Left cardiac atrium (tissue), 4 donors: Measurements from ENCODE around the gene COL9A3. TPM values are rescaled to one million over a fixed set of nuclear protein-coding genes. Genes with fewer than 3 reads are reported as not detected.

Source experiments
- ATAC-seq, 2 donors: fragments of 200-7000 bp; cut with Tn5 transposase; one replicate each; pipeline ENCODE4 v1.9.1; 2020; ENCODE audit warnings: mild to moderate bottlenecking in 2 of 2, moderate library complexity in 2 of 2
- DNase-seq: peaks from one replicate; pipeline ENCODE4 v3.0.0-alpha.2; 2020
- intact Hi-C, 2 donors: fragments of 100-400 bp; cut with DNase I; formaldehyde crosslinking; loops; one replicate each; pipeline versions ENCODE4 v1.14.1 to v1.15.1; 2022 to 2023
- total RNA-seq, 2 donors: library from RNA; stranded (reverse); fragmentation: NEBNext Ultra II Directional; extraction: Animal tissue kit (Norgen Biotek cat#: 25700); gene quantifications; one replicate each; pipeline ENCODE4 v1.2.1, GENCODE V29; 2021
- donor health status: DM: no; HTN: yes; CAD: no.
- donor health status: DM: no; HTN: yes; CAD: no; lungs with severe emphysema.
- donor health status: DM: yes; HTN: yes; CAD: no.
- donor health status: Dilated cardiomyopathy.

Gene COL9A3
- total RNA-seq, 2 donors from 2014 or later, result 4.0 to 4.7 TPM

DNA sequence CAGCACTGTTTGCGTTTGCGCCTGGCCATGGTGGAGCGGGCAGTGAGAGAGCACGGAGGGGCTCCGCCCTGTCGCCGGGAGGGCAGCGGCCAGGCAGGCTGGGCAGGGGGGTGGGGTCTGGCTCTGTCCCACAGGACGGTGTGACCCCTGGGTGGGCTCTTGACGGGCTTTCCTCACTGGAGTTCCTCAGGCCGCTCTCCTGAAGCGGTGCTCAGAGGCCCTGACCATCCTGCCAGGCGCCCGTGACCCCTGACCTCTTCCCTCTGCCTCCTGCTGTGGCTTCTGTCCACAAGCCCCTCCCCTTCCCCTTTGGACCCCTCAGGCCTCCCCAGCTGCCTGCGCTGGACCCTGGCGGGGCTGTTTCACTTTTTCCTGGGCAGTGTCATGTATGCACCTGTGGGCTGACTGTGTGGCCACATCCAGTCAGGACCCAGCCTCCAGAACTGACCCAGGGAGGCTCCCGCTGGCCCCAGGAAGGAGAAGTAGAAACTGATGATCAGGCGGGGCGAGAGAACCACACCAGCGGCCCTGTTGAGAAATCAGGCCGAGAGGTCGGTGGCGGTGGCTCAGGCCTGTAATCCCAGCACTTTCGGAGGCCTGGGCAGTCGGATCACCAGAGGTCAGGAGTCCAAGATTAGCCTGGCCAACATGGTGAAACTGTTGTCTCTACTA lies 11.0 kb upstream of the COL9A3 start:
- DNase-seq (no peak), ATAC-seq (peak in 1 of 2 donors; percentile 14)
- intact Hi-C loops, result loop anchor here (5.0 kb wide), 1 partner anchor 139 kb away; no protein-coding TSS in a partner anchor

DNA sequence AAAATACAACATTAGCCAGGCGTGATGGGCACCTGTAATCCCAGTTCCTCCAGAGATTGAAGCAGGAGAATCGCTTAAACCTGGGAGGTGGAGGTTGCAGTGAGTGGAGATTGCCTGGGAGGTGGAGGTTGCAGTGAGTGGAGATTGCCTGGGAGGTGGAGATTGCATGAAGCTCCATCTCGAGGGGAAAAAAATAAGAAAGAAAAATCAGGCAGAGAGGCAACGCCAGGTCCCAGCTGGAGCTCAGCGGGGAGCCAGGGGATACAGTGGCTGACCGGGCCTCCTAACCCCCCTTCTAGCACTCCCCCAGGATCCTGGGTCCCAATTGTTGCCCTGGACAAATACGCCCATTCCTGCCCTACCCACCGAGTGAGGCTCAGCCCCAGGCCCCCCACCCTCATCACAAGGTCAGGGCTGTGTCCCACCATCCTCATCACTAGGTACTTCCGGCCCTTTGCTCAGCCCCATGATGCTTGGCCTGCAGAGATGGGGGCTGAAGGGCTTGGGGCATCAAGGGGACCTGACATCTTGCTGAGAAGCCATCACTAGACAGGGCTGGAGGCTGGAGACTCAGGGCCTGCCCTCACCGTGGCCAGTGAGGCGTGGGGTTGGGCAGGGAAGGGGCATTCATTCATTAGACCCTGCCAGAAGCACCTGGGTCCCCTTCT lies 10.3 kb upstream of the COL9A3 start:
- DNase-seq (no peak), ATAC-seq (no peak)
- intact Hi-C loops, result loop anchor here (5.0 kb wide), 1 partner anchor 139 kb away; no protein-coding TSS in a partner anchor

DNA sequence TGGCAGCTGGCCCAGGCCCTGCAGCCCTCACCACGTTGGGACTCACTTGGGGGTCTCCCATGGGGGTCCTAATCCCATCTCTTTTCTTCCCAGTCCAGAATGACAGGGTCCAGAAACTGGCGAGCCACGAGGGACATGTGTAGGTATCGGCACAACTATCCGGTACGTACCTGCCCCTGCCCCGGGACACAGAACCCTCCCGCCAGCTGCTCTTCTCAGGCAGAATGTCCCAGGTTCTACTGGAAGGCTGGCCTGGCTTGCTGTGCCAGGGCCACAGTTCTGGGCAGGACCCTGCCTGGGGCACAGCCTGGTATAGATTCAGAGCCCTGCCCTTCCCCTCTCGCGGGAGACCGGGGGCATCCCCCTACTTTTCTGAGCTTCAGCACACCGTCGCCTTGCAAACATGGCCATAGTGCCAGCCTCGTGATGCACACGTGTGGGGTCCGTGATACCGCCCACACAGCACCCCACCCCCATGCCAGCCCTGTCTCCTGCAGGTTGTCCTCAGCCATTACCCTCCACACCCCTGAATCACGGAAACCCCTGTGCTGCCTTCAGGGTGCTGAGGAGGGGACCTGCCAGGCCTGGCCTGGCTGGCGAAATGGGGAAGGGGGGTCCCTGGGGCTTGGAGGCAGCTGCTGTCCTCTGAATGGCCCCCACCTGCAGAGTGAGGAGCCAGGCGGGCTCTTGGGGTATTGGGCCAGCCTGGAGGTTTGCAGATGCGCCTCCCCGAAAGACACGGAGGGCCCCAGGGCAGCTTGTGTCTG lies 9.2 kb upstream of the COL9A3 start:
- intact Hi-C loops, result loop anchor here (5.0 kb wide), 1 partner anchor 140 kb away; no protein-coding TSS in a partner anchor
- DNase-seq (no peak), ATAC-seq (no peak)

DNA sequence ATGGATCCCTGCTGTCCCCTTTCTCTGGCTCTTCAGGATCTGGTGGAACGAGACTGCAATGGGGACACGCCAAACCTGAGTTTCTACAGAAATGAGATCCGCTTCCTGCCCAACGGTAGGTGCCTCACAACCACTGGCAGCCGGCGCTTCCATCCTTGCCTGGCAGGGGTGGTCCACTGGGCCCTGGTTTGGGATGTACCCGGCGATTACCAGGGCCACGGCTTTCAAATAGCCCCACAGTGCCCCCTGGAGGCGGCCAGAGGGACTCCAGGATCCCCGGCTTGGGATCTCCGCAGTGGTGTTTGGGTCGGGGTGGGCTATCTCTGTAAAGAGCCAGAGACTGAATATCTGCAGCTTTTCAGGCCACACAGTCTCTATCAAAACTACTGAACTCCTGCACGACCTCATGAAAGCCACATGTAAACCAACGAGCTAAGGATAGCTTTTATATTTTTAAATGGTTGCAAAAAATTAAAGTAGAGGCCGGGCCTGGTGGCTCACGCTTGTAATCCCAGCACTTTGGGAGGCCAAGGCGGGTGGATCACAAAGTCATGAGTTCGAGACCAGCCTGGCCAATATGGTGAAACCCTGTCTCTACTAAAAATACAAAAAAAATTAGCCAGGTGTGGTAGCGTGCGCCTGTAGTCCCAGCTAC lies 8.5 kb upstream of the COL9A3 start:
- intact Hi-C loops, result loop anchor here (5.0 kb wide), 1 partner anchor 141 kb away; no protein-coding TSS in a partner anchor
- DNase-seq, result peak; percentile 66
- peak in 1 of 2 donors; percentile 41 for ATAC-seq

DNA sequence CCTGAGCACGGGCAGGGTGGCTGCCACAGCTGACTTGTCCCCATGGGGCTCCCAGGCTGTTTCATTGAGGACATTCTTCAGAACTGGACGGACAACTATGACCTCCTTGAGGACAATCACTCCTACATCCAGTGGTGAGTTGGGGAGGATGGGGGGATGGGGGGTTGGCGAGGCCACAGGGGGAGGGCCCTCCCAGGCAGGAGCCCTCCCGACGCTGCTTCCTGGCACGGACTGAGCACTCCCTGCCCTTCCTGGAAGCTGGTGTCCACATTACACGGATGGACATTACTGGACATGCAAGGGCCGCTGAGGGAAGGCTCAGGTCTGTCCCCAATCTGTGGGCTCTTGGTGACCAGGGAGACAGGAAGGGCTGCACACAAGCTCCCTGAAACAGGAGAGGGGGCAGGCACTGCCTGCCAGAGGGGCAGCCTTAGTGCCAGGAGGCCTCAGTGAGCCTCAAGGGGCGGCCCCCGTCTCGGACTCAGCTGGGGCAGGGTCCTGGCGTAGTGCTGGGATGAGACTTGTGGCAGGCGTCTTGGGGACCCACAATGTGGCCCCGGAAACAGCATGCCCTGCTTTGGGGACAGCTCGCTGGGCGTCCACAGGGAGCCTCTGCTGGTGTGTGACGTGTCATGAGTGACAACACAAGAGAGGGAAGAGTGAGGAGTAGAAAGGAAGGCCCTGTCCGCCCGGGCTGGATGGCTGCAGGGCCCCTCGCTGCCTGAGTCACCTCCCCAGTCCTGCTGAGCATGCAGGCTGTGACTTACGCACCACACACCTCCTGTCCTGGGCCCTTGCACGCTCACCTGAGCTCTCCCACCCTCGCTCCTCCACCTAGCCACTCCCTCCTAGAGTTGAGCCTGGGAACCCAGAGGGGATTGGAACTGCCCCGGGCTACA lies 7.1 kb upstream of the COL9A3 start:
- DNase-seq (no peak), ATAC-seq (no peak)
- intact Hi-C loops, result loop anchor here (5.0 kb wide), 1 partner anchor 142 kb away; no protein-coding TSS in a partner anchor

DNA sequence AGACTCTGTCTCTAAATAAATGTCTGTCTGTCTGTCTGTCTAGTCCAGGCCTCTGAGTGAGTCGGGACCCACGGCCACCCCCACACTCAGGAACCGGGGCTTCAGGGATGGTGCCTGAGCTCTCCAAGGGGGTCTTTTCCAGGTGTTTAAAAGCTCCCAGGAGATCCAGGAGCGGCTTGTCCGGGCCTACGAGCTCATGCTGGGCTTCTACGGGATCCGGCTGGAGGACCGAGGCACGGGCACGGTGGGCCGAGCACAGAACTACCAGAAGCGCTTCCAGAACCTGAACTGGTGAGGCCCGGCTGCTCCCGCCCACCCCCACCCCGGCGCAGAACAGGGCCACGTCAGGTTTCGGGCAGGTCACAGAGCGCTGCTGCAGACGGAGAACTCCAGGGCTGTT lies 5.5 kb upstream of the COL9A3 start:
- DNase-seq, result no peak
- ATAC-seq, result no peak
- intact Hi-C loops, result no loop called here

DNA sequence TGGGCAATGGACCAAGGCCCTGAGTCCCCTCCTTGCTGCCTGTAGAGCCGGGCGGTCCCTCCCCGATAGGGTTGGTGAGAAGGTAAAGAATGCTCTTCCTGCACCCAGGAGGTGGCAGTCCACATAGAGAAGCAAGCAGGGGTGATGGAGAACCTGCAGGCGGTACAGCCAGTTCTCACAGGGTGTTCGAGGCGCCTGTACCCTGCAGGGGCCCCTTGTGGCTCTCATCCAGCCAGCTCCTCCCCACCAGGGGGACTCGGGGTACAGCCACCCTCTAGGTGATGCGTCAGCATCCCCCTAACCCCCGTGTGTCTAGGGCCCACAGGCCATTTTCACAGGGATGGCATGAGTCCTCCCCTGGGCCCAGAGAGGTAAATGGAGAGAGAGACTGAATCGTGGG lies 5.1 kb upstream of the COL9A3 start:
- intact Hi-C loops, result no loop called here
- DNase-seq (no peak), ATAC-seq (no peak)

DNA sequence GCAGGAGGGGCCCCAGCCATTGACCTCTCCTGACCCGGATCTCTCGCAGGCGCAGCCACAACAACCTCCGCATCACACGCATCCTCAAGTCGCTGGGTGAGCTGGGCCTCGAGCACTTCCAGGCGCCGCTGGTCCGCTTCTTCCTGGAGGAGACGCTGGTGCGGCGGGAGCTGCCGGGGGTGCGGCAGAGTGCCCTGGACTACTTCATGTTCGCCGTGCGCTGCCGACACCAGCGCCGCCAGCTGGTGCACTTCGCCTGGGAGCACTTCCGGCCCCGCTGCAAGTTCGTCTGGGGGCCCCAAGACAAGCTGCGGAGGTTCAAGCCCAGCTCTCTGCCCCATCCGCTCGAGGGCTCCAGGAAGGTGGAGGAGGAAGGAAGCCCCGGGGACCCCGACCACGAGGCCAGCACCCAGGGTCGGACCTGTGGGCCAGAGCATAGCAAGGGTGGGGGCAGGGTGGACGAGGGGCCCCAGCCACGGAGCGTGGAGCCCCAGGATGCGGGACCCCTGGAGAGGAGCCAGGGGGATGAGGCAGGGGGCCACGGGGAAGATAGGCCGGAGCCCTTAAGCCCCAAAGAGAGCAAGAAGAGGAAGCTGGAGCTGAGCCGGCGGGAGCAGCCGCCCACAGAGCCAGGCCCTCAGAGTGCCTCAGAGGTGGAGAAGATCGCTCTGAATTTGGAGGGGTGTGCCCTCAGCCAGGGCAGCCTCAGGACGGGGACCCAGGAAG lies 4.5 kb upstream of the COL9A3 start:
- intact Hi-C loops, result no loop called here
- no peak for ATAC-seq

DNA sequence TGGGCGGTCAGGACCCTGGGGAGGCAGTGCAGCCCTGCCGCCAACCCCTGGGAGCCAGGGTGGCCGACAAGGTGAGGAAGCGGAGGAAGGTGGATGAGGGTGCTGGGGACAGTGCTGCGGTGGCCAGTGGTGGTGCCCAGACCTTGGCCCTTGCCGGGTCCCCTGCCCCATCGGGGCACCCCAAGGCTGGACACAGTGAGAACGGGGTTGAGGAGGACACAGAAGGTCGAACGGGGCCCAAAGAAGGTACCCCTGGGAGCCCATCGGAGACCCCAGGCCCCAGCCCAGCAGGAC lies 4.0 kb upstream of the COL9A3 start:
- no peak for DNase-seq

More for the DNA sequence above, 4.5 kb upstream of the COL9A3 start:
- no peak for DNase-seq

DNA sequence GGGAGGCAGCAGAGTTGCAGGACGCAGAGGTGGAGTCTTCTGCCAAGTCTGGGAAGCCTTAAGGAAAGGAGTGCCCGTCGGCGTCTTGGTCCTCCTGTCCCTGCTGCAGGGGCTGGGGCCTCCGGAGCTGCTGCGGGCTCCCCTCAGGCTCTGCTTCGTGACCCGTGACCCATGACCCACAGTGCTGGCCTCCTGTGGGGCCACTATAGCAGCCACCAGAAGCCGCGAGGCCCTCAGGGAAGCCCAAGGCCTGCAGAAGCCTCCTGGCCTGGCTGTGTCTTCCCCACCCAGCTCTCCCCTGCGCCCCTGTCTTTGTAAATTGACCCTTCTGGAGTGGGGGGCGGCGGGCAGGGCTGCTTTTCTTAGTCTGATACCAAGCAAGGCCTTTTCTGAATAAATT lies 3.3 kb upstream of the COL9A3 start:
- ATAC-seq, result no peak
- intact Hi-C loops, result no loop called here
- no peak for DNase-seq

More for the DNA sequence above, 4.0 kb upstream of the COL9A3 start:
- intact Hi-C loops, result no loop called here
- no peak for ATAC-seq

DNA sequence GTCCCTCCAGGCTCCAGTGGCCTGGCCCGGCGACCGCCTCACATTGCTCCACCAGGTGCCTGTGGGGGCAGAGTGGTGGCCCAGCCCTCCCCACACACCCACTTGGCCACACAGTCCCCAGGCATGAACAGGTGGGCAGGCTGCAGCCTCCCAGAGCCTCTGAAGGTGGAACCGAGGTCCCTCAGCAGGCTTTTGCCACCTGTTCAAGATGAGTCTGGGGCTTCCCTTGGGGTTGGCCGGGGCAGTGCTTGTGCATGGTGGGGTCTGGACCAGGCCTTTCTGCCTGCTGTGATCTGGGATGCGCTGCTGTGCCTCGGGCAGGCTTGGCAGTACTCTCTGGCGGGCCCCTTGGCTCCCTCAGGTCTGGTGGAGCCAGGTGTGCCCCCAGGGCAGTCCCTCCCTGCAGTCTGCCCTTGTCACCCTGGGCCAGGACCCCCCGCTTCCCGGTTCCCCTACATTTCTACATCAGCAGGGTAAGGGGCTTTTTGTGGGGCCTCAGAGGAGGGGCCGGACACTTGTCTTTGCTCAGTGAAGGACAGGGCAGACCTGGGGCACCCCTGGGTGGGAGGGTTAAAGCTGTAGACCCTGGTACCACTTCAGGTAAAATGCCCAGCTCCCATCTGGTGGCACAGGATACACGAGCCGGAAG lies 2.7 kb upstream of the COL9A3 start:
- no peak for DNase-seq
- ATAC-seq, result no peak
- intact Hi-C loops, result no loop called here

DNA sequence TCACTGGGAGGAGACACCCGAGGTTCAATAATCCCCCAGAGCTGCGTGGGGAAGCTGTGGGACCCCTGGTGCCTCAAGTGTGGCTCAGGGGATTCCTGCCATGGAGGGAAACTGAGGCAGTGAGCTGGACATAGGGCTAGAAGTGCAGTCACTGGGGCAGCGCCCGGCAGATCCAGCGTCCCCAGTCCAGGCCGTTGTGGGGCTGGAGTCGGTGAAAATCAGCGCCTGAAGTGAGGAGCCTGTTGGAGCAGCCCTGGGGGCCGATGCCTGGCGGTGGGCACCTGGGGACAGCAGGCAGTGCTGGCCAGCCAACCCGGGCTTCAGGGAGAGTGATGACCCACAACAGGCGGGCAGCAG lies 2.2 kb upstream of the COL9A3 start:
- ATAC-seq, result no peak
- intact Hi-C loops, result no loop called here
- DNase-seq, result no peak

DNA sequence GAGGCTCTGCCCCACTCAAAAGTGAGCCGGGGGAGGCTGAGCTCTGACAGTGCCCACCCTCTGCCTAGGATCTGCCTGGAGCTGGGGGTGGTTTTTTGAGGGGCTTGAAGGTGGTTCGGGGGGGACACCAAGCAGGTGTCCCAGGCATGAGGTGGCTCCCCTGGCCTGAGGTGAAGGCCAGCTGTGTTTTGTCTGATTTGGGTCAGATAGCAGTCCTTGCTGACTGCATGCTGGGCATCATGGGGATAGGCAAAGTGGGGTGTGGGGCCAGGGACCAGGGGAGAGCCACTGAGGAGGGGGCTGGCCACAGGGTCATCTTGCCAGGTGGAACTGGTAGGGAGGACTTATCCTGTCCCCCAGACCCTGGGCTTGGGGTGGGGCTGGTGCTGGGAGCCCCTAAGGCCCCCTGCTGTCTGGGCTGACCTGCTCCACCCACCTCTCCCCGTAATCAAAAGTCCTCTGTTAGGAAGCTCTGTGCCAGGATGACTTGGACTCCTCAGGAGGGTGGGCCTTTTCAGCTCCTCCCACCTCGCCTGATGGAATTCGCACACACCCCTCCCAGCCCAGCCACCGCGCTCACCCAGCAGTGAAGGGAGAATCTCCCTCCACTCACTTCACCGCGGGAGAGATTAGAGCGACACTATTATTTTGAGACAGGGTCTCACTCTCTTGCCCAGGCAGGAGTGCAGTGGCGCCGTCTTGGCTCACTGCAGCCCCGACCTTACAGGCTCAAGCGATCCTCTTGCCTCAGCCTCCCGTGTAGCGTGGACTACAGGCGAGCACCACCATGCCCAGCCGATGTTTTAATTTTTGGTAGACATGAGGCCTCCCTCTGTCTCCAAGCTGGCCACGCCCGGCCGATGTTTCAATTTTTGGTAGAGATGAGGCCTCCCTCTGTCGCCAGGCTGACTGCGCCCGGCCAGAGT lies 1.5 kb upstream of the COL9A3 start:
- intact Hi-C loops, result no loop called here
- DNase-seq, result no peak
- ATAC-seq, result peak in 1 of 2 donors; percentile 37

DNA sequence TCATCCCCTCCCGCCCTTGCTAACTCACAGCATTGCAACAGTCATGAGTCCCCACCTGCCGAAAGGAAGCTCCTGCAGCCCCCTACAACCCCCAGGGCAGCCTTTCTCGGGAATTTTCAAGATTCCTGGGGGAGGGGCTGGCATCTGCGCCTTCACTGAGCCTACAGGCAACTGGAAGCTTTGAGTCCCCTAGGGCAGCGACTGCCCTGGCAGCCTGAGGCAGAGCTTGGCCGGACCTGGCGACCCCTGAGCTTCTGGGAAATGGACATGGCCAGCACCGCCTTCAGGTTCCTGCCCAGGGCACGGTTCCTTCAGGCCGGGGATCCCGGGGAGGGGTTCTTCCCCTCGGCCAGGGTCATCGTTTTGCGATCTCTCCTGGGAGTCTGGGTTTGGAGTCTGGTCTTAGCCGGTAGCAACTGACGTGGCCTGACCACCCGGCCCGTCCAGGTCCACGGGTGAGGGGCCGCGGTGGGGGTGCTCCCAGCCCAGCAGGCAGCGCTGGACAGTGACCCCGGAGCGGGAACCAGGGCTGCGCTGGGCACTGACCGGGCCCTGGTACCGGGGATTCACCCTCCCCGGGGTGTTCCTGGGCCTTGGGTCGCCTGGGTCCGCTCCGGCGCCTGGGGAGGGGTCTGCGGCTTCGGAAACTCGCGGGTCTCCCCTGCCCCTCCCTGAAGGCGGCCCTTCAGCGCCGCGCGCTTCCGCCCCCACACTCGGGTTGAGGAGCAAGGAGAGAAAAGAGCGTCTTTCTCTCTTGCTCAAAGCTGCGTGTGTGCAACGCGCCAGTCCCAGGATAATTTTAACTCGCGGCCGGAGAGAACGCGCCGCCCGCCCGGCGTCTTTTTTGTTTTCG lies 593 bp upstream of the COL9A3 start:
- no peak for DNase-seq
- intact Hi-C loops, result no loop called here
- ATAC-seq, result no peak

DNA sequence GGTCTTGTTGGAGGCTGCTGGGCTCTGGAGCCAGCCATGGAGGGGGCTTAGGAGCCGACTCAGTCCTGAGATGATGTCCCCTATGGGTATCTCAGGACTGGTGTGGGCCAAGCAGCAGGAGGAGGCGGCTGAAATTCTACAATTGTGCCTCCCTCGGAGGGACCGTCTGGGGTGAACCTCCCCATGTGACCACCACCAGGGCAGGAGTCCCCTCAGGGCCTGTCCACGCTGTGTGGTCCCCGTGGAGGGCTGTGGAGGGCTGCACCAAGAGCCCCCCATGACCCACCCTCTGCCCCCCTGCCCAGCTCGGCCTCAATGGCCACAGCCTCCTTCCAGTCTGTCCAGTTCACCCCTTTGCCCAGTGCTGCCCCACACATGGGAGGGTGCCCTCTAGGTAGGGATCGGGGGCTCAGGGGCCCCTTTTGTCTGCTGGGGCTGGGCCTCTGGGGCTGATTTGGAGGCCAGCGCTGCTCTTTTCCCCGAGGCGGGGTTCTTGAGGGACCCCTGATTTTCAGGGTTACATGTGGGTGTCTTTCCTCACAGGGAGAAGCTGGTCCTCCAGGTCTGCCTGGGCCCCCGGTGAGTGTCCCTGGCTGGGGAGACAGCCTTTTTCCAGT lies 1.2 kb downstream of the COL9A3 start:
- DNase-seq, result no peak
- intact Hi-C loops, result no loop called here
- no peak for ATAC-seq
